ENCODE data around the gene HPSE2. TPM values are rescaled to one million over a fixed set of nuclear protein-coding genes. Genes with fewer than 3 reads are reported as not detected.

Gene HPSE2
- total and polyA plus RNA-seq, 2 of the 13 experiments (the other 11 are each of a cell fraction or from before 2014, with no cell fraction given): 0.01 TPM; not detected in 1

- H3K27me3 ChIP-seq (ENCODE audit: control insufficient read depth in 1 of 2, insufficient read depth in 2 of 2, low read length in 2 of 2): no peaks in the 10 kb centered on the region
- in situ Hi-C loops (cut with HindIII; ENCODE audit: extremely low pct_ligation_motif_present, low pct_unique_long_range_greater_than_20kb) (no loop called here), intact Hi-C loops (cut with micrococcal nuclease; ENCODE audit: unreplicated experiment) (no loop called here)
- BruUV-seq (replicated peaks): no TSS peak
- H3K4me3 ChIP-seq (replicated peaks in 1 of 3; ENCODE audit: insufficient read depth in 1 of 3, low read depth in 2 of 3, low read length in 3 of 3): no peak overlapping the region
- FAIRE-seq (no peak), DNase-seq (ENCODE audit: low spot score) (no peak), ATAC-seq (no peak)
- no peaks in the 10 kb centered on the region for H3K36me3 ChIP-seq (replicated peaks in 1 of 2; ENCODE audit: control insufficient read depth in 1 of 2, insufficient read depth in 2 of 2, low read length in 2 of 2)
- no peak overlapping the region for H3K9ac ChIP-seq (ENCODE audit: insufficient read depth, low read depth, low read length)
- no peak overlapping the region for H2AFZ ChIP-seq (ENCODE audit: low read length)
- H3K27ac ChIP-seq (ENCODE audit: extremely low read length, insufficient read depth, low read length): no peak overlapping the region
- H3K4me1 ChIP-seq (ENCODE audit: insufficient read depth, low read length): peaks cover 10% of the 10 kb centered on the region
- TF ChIP-seq MXD4 (CRISPR knock-in tag; IDR thresholded peaks at IDR 0.05) (no peak), ZFP82 (CRISPR knock-in tag; IDR thresholded peaks at IDR 0.05; ENCODE audit: borderline replicate concordance) (no peak), KLF16 (CRISPR knock-in tag; IDR thresholded peaks at IDR 0.05) (no peak), CERS6 (CRISPR knock-in tag; IDR thresholded peaks at IDR 0.05) (no peak), HOXD1 (CRISPR knock-in tag; IDR thresholded peaks at IDR 0.05) (no peak), ZBED4 (CRISPR knock-in tag; IDR thresholded peaks at IDR 0.05; ENCODE audit: borderline replicate concordance) (no peak), ZNF414 (CRISPR knock-in tag; IDR thresholded peaks at IDR 0.05) (no peak), ZNF660 (CRISPR knock-in tag; IDR thresholded peaks at IDR 0.05; ENCODE audit: borderline replicate concordance, low read depth) (no peak)
- ChIA-PET CTCF (ENCODE audit: low intra/inter-chr PET ratio, low total read pairs) (no interaction called here), POLR2A (no interaction called here)
- H4K20me1 ChIP-seq (ENCODE audit: insufficient read depth, low read length): no peaks in the 10 kb centered on the region
- H3K9me3 ChIP-seq (ENCODE audit: low read length): no peaks in the 10 kb centered on the region
- H3K79me2 ChIP-seq (ENCODE audit: insufficient read depth, low read length): no peaks in the 10 kb centered on the region
- no peak overlapping the region for H3K4me2 ChIP-seq (ENCODE audit: low read depth, low read length)
- WGBS (ENCODE audit: low lambda C conversion rate): 5% methylated on average over 1 of the region's 1 CpG
These were observed 548.0 kb downstream of the HPSE2 start for GRCh38 chr10:98687685-98688084.
